ENCODE data around the gene CTNNBIP1. TPM values are rescaled to one million over a fixed set of nuclear protein-coding genes. Genes with fewer than 3 reads are reported as not detected.

CTNNBIP1 gene
- total RNA-seq, 6 experiments from 2014 or later, result 19.7 to 25.5 (median 21.4) TPM

DNA sequence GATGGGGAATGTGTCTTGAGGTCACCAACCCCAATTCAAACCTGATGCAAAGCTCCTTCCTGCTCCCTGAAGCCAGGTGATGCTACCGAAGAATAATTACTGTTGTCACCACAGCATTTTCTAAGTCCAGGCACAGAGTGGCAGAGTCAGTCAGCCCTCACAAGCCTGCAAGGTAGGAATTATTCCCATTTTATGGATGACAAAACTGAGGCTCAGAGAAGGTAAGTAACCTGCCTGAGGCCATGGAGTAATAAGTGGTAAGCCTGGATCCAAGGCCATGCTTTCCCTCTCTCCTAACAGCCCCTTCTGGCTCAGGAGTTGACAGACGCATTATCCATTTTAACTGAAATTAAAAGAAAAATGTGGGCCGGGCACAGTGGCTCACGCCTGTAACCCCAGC, 23.0 kb downstream of the CTNNBIP1 start:
- H3K4me3 Mint-ChIP-seq, result no peak overlapping the region
- no peaks in the 10 kb centered on the region; the same call in 1 of the 2 replicates for H3K36me3 Mint-ChIP-seq (ENCODE audit: low read depth)
- no peaks in the 10 kb centered on the region for H3K27me3 Mint-ChIP-seq (ENCODE audit: insufficient read depth)
- H3K4me1 Mint-ChIP-seq (ENCODE audit: low read depth), result peaks cover 39% of the 10 kb centered on the region
- no peak for DNase-seq
- no peaks in the 10 kb centered on the region for H3K9me3 Mint-ChIP-seq
- no peak overlapping the region for H3K27ac Mint-ChIP-seq
- TF ChIP-seq, protein P1, sequence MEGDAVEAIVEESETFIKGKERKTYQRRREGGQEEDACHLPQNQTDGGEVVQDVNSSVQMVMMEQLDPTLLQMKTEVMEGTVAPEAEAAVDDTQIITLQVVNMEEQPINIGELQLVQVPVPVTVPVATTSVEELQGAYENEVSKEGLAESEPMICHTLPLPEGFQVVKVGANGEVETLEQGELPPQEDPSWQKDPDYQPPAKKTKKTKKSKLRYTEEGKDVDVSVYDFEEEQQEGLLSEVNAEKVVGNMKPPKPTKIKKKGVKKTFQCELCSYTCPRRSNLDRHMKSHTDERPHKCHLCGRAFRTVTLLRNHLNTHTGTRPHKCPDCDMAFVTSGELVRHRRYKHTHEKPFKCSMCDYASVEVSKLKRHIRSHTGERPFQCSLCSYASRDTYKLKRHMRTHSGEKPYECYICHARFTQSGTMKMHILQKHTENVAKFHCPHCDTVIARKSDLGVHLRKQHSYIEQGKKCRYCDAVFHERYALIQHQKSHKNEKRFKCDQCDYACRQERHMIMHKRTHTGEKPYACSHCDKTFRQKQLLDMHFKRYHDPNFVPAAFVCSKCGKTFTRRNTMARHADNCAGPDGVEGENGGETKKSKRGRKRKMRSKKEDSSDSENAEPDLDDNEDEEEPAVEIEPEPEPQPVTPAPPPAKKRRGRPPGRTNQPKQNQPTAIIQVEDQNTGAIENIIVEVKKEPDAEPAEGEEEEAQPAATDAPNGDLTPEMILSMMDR (IDR thresholded peaks at IDR 0.05), result no peak

DNA sequence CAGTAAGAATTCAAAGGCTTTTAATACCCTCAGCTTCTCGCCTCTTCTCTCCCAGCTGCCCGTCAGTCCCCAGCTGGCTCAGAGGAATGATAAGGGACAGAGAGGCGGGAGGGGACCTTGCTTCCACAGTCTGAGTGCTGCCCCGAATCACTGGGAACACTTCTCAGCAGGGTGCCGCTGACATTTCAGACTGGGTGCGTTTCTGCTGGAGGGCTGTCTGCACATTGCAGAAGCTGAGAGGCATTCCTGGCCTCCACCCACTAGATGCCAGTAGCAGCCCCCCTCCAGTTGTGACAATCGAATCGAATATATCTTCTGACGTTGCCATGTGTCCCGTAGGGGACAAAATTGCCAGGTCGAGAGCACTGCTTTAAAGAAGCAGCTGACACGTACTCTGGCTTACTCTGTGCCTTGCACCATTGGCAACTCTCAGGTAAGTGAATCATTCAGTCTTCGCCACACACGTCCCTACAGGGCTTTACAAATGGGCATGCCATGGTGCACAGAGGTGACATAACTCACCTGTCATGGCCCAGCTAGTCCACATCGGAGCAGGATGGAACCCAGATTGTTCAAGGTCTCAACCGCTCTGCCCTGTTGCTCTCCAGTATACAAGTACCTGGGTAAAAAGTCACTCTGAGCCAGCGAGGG, 23.9 kb downstream of the CTNNBIP1 start:
- Mint-ChIP-seq H3K27me3 (ENCODE audit: insufficient read depth) (no peaks in the 10 kb centered on the region), H3K9me3 (no peaks in the 10 kb centered on the region), H3K27ac (no peak overlapping the region), H3K36me3 (ENCODE audit: low read depth) (no peaks in the 10 kb centered on the region; the same call in 1 of the 2 replicates), H3K4me3 (no peak overlapping the region), H3K4me1 (ENCODE audit: low read depth) (peaks cover 44% of the 10 kb centered on the region)
- TF ChIP-seq, protein P1 (IDR thresholded peaks at IDR 0.05), result no peak
- DNase-seq, result no peak

DNA sequence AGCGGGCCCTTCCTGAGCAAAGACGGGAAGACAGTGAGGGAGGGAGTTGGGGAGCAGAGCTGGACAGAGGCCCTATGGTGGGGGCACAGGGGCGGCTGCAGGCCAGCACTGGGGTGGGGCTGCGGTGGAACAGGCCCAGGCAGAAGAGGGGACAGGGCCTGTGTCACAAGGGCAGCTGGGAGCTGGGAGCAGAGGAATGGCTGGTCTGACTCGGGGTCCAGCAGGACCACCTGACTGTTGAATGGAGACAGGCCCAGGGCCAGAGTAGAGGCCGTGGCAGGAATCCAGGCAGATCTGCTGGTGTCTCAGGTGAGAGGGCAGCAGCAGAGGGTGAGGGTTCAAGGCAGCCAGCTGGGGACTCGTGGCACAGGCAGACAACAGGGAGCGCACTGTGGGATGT, 25.3 kb downstream of the CTNNBIP1 start:
- Mint-ChIP-seq H3K27me3 (ENCODE audit: insufficient read depth) (peaks cover 3% of the 10 kb centered on the region; the same call in 1 of the 2 replicates), H3K27ac (no peak overlapping the region), H3K9me3 (no peaks in the 10 kb centered on the region), H3K4me1 (ENCODE audit: low read depth) (peaks cover 36% of the 10 kb centered on the region), H3K36me3 (ENCODE audit: low read depth) (no peaks in the 10 kb centered on the region; the same call in 1 of the 2 replicates), H3K4me3 (no peak overlapping the region)
- DNase-seq, result no peak
- TF ChIP-seq, protein P1 (IDR thresholded peaks at IDR 0.05), result no peak

DNA sequence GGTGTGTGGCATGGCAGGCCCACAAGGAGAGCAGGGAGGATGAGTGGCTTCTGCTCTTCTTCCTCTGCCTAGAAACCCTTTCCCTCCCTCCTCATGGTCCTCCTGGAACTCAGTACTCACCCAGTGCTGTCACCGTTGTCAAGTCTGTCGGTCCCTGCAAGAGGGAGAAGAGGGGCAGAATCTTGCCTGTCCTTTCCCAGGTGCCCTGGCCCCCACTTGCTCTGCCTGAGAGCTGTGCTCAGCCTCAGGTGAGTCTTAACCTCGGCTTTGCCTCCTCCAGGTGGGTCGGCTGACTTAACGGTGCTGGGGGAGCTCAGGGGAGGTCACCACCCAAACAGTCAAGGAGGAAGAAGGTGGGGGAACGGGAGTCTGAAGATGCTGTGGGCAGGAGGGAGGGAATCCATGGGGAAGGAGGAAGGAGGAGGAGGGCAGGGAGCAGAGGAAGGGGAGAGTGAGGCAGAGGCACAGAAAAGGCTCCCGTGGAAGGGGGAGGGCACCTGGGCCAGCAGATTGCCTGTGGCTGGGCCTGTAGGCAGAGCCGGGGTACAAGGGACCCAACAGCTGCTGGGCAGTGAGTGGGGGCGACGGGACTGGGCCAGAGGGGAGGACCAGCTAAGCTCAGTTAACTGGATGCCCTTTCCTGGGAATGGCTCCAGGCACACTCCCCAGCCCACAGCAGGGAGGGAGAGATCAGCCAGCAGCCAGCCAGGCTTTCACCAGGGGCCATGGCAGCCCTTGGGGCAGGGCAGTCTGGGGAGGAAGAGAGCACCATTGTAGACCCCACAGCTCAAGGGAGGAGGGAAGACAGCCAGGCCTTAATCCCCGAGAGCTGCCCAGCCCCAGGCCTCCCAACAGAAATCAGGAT, 26.3 kb downstream of the CTNNBIP1 start:
- peaks cover 26% of the 10 kb centered on the region for H3K4me1 Mint-ChIP-seq (ENCODE audit: low read depth)
- peaks cover 3% of the 10 kb centered on the region; the same call in 1 of the 2 replicates for H3K27me3 Mint-ChIP-seq (ENCODE audit: insufficient read depth)
- TF ChIP-seq, protein P1 (IDR thresholded peaks at IDR 0.05), result no peak
- no peak overlapping the region for H3K27ac Mint-ChIP-seq
- no peaks in the 10 kb centered on the region; the same call in 1 of the 2 replicates for H3K36me3 Mint-ChIP-seq (ENCODE audit: low read depth)
- no peak for DNase-seq
- H3K9me3 Mint-ChIP-seq, result no peaks in the 10 kb centered on the region
- H3K4me3 Mint-ChIP-seq, result no peak overlapping the region

DNA sequence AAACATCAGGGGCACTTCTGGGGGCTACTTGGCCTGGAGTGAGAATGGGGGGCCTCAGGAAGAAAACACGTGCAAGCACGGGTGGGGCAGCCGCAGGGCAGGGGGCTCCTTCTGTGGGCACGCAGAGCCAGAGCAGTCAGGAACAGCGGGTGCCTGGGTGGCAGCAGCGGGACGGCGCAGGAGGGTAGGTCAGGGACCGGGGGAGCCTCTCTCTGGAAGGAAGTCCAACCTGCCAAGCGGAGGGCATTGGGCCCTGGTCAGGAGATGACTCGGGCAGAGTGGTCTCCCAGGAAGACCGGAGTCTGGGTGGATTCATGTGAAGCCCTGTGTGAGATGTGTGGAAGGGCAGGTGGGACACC, 27.1 kb downstream of the CTNNBIP1 start:
- Mint-ChIP-seq H3K4me1 (ENCODE audit: low read depth) (peaks cover 25% of the 10 kb centered on the region), H3K9me3 (no peaks in the 10 kb centered on the region), H3K27me3 (ENCODE audit: insufficient read depth) (peaks cover 3% of the 10 kb centered on the region; the same call in 1 of the 2 replicates), H3K36me3 (ENCODE audit: low read depth) (no peaks in the 10 kb centered on the region; the same call in 1 of the 2 replicates), H3K27ac (no peak overlapping the region), H3K4me3 (no peak overlapping the region)
- TF ChIP-seq, protein P1 (IDR thresholded peaks at IDR 0.05), result no peak
- no peak for DNase-seq
